Midbrain (tissue), 1 donor: Measurements from ENCODE around the gene ETV6.
A peak's percentile ranks its signal among the peaks of the same experiment; 100 is the strongest.

Experiments used
- DNase-seq: peaks from one replicate; lab custom pipeline; 2025; lab: John Stamatoyannopoulos, UW

Gene ETV6

GRCh38 chr12:11645391-11645790 lies 4.1 kb upstream of the ETV6 start:
- DNase-seq = no peak

- peak; percentile 78 for DNase-seq
These were observed 711 bp upstream of the ETV6 start for GRCh38 chr12:11648514-11649412.

GRCh38 chr12:11650286-11651281 lies 1.1 kb downstream of the ETV6 start:
- DNase-seq = peak; percentile 70

GRCh38 chr12:11651381-11651780 lies 1.9 kb downstream of the ETV6 start:
- no peak for DNase-seq

- peak; percentile 25 for DNase-seq
These were observed 2.3 kb downstream of the ETV6 start for GRCh38 chr12:11651785-11652184.

- peak; percentile 27 for DNase-seq
These were observed 3.0 kb downstream of the ETV6 start for GRCh38 chr12:11652351-11653040.

- DNase-seq = no peak
These were observed 3.8 kb downstream of the ETV6 start for GRCh38 chr12:11653215-11653753.

GRCh38 chr12:11654338-11654737 lies 4.9 kb downstream of the ETV6 start:
- DNase-seq = no peak

GRCh38 chr12:11654802-11655201 lies 5.3 kb downstream of the ETV6 start:
- DNase-seq = no peak

GRCh38 chr12:11655842-11656241 lies 6.4 kb downstream of the ETV6 start:
- no peak for DNase-seq

GRCh38 chr12:11656550-11656949 lies 7.1 kb downstream of the ETV6 start:
- DNase-seq = no peak

GRCh38 chr12:11657511-11657910 lies 8.0 kb downstream of the ETV6 start:
- no peak for DNase-seq

- DNase-seq = no peak
These were observed 9.3 kb downstream of the ETV6 start for GRCh38 chr12:11658791-11659190.

- no peak for DNase-seq
These were observed 11.2 kb downstream of the ETV6 start for GRCh38 chr12:11660624-11661023.

- DNase-seq = no peak
These were observed 12.1 kb downstream of the ETV6 start for GRCh38 chr12:11661491-11662089.

GRCh38 chr12:11662369-11662768 lies 12.9 kb downstream of the ETV6 start:
- no peak for DNase-seq

- peak; percentile 17 for DNase-seq
These were observed 13.7 kb downstream of the ETV6 start for GRCh38 chr12:11663130-11663529.

GRCh38 chr12:11664101-11664500 lies 14.6 kb downstream of the ETV6 start:
- no peak for DNase-seq

- no peak for DNase-seq
These were observed 16.9 kb downstream of the ETV6 start for GRCh38 chr12:11666131-11667050.

GRCh38 chr12:11667171-11667570 lies 17.7 kb downstream of the ETV6 start:
- no peak for DNase-seq
